Measurements from ENCODE around the gene GON7.

Gene GON7, protein sequence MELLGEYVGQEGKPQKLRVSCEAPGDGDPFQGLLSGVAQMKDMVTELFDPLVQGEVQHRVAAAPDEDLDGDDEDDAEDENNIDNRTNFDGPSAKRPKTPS

GRCh38 chr14:93206793-93207467 is at the start of gene GON7, which contains the start of gene UBR7:
Gene GON7, minus strand, starts transcription at chr14:93207065. Its CDS starts 28 bp downstream, at chr14:93207037.
Gene UBR7, plus strand, starts transcription at chr14:93207256. Its CDS starts 36 bp downstream, at chr14:93207292.
- Mint-ChIP-seq H3K9me3 (no peaks in the 10 kb centered on the region), H3K4me3 (peak within 1 kb of the TSS; percentile 87), H3K27me3 (ENCODE audit: low read depth, poor library complexity) (peaks cover 4% of the 10 kb centered on the region), H3K36me3 (ENCODE audit: low read depth) (peaks cover 21% of the 10 kb centered on the region), H3K4me1 (peaks cover 34% of the 10 kb centered on the region), H3K27ac (peak within 1 kb of the TSS; percentile 99)
- peak; percentile 94 for DNase-seq
- TF ChIP-seq CTCF (IDR thresholded peaks at IDR 0.05), result no peak

DNA sequence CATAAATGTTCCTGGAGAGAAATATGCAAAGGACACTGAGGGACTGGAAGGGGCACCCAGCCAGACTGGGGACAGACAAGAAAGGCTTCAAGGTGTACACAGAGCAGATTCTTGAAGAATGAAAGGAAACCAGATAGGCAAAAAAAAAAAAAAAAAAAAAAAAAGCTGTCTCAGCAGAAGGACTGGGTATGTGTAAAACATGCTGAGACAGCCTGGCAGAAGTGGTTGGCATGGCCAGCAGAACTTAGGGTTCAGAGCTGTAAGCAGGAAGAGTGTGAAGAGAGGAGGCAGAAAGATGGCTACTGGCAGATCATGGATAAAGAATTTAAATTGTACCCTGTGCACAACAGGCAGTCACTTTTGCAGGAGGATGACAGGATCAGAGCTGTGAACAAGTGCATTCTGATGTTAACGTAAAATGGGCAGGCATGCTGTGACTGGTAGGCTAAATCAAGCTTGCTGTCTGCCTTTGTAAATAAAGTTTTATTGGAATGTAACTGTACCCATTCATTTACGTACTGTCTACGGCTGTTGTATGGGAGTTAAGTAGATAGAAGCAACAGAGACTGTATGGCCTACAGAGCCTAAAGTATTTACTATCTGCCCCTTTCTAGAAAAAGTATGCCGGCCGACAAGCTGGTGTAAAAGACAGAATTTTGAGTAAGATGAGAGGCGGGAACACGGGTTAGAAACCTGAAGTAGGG is 42.4 kb upstream of the GON7 start:
- H3K4me3 Mint-ChIP-seq, result no peak overlapping the region
- TF ChIP-seq CTCF (IDR thresholded peaks at IDR 0.05), result no peak
- peaks cover 51% of the 10 kb centered on the region for H3K36me3 Mint-ChIP-seq (ENCODE audit: low read depth)
- no peaks in the 10 kb centered on the region for H3K4me1 Mint-ChIP-seq
- H3K9me3 Mint-ChIP-seq, result no peaks in the 10 kb centered on the region
- H3K27me3 Mint-ChIP-seq (ENCODE audit: low read depth, poor library complexity), result no peaks in the 10 kb centered on the region
- H3K27ac Mint-ChIP-seq, result no peak overlapping the region
- no peak for DNase-seq

- DNase-seq, result no peak
- Mint-ChIP-seq H3K4me3 (no peak overlapping the region), H3K36me3 (ENCODE audit: low read depth) (peaks cover 55% of the 10 kb centered on the region), H3K27me3 (ENCODE audit: low read depth, poor library complexity) (no peaks in the 10 kb centered on the region), H3K27ac (no peak overlapping the region), H3K9me3 (no peaks in the 10 kb centered on the region), H3K4me1 (no peaks in the 10 kb centered on the region)
- TF ChIP-seq CTCF (IDR thresholded peaks at IDR 0.05), result no peak
Observed at GRCh38 chr14:93246534-93246933, 39.7 kb upstream of the GON7 start.

DNA sequence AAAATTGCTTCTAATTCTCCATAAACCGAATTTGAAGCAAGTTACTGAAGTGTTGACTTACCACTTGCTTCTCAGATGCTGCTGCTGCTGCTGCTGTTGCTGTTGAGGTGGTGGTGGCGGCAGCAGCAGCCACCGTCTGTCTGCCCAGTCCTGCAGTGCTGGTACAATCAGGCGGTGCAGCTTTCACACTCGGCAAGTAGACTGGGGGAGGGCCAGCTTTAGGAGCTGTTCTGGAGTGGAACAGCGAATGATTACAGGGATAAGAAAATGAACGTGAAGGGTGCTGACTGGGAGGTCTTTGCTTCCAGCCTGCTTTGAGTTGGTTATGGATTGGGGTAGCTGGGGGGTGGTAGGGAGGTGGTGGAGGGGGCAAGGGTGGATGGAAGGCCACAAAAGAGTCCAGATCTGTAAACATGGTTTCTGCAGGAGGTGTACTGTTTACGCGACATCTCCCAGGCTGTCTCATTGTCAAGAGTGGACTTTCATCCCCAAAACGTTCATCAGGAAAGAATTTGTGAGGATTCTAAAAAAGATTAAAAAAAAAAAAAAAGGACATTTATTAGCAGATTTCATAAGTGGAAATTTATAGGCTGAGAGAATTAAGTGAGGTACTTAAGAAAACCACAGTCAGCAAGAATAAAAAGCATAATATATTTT is 39.0 kb upstream of the GON7 start:
- TF ChIP-seq CTCF (IDR thresholded peaks at IDR 0.05), result no peak
- DNase-seq, result no peak
- Mint-ChIP-seq H3K27me3 (ENCODE audit: low read depth, poor library complexity) (no peaks in the 10 kb centered on the region), H3K27ac (no peak overlapping the region), H3K9me3 (no peaks in the 10 kb centered on the region), H3K4me3 (no peak overlapping the region), H3K4me1 (no peaks in the 10 kb centered on the region), H3K36me3 (ENCODE audit: low read depth) (peaks cover 52% of the 10 kb centered on the region)

- no peaks in the 10 kb centered on the region for H3K4me1 Mint-ChIP-seq
- no peak for TF ChIP-seq CTCF (IDR thresholded peaks at IDR 0.05)
- H3K27me3 Mint-ChIP-seq (ENCODE audit: low read depth, poor library complexity), result peaks cover 10% of the 10 kb centered on the region
- no peaks in the 10 kb centered on the region for H3K9me3 Mint-ChIP-seq
- DNase-seq, result no peak
- H3K27ac Mint-ChIP-seq, result no peak overlapping the region
- peaks cover 30% of the 10 kb centered on the region for H3K36me3 Mint-ChIP-seq (ENCODE audit: low read depth)
- H3K4me3 Mint-ChIP-seq, result no peak overlapping the region
Observed at GRCh38 chr14:93240678-93241000, 33.8 kb upstream of the GON7 start.
